CD4-positive, alpha-beta T cell treated with Interleukin-4 for 1 hour (primary cell): ENCODE measurements around the gene MAP3K8.

Source experiments
- DNase-seq, 2 donors: peaks; one replicate each; pipeline ENCODE4 v3.0.0-alpha.2; 2020 to 2022

Gene MAP3K8

DNA sequence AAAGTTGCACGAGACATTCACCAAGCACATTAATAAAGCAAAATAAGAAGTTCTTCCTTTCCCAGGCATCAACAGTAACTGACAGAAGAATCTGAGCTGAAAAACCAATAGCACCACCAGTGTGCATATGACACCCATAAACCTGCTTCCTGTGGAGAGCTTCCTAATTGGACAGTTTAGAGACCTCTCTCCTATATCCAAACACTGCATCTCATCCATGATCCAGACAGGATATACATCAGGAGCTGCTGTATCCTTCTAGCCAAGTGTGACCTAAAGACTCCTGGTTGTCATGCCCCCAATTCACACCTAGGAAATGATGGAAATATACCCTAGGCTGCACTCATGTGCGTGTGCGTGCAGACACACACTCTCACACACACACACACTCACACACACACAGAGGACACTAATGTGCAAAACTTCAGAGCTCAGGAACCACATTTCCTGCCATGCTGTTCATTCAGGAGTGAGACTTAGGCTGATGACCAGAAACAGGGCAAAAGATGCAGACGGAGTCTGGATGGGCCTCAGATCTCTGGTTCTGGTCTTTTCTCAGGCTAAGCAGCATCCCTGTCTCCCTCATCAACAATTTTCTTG is 58.0 kb downstream of the MAP3K8 start:
- DNase-seq, result peak in 1 of 2 donors; percentile 20

DNA sequence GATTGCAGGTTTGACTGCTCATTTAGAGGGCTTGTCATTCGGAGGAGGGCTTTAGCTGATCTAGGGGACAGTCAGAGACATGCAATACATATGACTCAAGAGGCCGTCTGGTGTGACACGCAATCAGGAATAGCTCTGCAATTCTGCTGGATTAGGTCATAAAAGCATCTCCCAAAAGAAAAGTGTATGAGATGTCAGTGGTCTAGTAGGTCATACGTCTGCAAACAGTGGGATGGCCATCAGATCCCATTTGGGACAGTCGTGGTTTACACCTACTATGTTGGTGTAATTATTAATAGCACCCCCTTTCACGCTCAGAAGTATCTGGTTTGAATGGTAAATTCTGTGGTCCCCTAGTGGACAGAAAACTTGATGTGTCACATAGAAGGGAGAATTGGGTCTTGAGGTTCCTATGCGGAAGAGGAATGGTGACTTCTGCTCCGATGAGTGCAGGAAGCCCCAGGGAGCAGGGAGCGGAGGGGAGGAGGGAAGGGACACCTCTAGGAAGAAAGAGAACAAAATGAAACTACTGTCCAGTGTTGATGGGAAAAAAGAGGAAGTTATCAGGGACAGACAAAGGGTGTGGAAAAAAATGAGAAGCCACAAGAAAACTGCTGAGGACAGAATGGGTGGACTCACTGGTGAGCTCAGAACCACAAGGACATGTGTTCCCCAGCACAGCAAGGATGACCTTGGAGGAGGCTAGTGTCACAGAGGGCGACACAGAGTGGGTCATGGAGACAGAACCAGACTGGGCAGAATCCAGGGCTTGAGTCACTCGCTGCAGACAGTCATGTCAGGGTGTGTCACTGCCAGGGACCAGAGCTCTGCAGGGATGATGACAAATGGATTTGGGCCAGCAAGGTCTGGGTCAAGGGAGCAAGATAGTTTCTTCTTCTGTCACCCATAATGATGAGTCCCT is 59.9 kb downstream of the MAP3K8 start:
- peak; percentile 26 to 88 for DNase-seq

DNA sequence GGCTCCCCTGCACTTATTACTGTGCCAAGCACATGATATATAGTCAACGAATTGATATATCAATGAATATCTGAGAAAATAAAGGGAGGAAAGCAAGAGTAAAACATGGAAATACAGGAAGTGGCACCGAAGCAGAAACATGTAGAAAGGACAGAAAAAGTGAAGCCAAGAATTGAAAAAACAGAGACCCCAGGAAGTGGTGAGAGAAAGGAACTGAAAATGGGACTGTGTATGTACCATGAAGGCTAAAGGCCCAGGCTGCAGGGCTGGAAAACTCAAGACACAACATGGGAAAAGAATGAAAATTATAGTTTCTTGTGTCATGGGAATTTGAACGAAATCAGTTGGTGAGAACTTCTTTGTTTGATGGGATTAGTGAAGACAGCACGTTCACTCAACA is 60.6 kb downstream of the MAP3K8 start:
- no peak for DNase-seq

DNA sequence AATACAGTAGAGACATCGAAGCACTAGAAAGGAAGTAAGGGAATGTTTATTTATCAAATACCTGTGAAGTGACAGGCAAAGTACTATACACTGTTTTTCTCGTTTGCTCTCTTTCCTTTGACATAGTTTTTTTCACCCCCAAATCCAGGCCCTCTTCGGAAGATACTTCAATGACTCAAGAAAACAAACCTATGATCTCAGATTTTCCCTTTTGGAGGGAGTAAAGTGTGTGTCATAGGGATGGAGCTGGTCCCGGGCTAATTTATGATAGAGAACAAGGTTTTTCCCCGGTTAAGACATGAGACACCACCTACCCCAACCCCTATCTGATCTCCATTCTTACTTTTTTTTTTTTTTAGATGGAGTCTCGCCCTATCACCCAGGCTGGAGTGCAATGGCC is 61.7 kb downstream of the MAP3K8 start:
- DNase-seq, result no peak

DNA sequence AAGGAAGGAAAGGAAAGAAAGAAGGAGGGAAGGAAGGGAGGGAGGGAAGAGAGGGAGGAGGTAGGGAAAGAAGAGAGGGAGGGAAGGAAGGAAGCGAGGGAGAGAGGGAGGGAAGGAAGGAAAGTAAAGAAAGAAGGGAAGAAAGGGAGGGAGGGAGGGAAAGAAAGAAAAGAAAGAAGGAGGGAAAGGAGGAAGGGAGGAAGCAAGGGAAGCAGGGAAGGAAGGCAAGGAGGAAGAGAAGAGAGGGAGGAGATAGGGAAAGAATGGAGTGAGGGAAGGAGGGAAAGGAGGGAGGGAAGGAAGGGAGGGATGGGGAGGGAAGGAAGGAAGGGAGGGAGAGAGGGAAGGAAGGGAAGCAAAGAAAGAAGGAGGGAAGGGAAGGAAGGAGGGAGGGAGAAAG is 65.8 kb downstream of the MAP3K8 start:
- no peak for DNase-seq

DNA sequence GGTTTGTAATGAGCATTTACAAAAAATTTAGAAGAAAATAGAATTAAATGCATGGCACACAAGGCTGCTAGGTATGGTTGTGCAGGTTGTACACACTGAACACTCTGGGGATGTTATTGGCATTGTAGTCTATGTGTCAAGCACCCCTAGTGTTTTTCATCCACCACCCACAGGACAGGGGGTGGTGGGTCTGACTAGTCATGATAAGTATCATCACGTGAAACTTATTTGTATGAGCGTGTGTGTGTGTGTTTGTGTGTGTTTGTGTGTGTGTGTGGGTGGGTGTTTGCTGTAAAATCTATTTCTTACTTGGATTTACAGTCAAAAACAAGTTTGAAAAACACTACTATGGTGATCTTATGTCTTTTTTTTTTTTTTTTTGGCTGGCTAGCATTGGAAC is 66.5 kb downstream of the MAP3K8 start:
- no peak for DNase-seq

DNA sequence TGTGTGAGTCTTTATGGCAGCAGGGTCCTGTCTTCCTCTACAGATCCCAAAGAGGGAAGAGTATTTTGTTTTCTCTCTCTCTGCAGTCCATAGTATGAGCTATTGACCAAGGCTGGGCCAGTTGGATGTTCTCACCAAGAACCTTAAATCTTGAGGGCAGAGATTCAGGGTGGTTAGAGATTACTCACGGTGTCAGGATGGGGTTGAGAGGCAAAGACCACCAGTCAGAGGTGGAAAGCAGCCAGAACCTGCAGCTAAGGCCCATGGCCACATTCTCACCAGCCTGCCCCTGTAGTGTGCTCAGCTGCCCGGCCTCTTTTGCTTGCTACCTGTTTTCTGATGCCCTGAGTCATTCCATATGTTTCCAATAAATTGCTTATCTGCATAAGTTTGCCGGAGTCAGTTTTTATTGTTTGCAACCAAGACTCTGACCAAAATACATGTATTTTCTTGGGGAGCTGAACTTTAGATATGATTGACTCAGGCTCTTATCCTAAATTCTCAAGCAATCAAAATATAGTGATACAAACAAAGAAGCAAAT is 67.0 kb downstream of the MAP3K8 start:
- no peak for DNase-seq

- DNase-seq, result peak; percentile 62 to 67
Measured at GRCh38 chr10:30502266-30503060, 68.5 kb downstream of the MAP3K8 start.

GRCh38 chr10:30503700-30504266 is 69.8 kb downstream of the MAP3K8 start:
- DNase-seq, result no peak

- DNase-seq, result no peak
Measured at GRCh38 chr10:30505543-30506298, 71.7 kb downstream of the MAP3K8 start.

GRCh38 chr10:30509508-30509907 is 75.5 kb downstream of the MAP3K8 start:
- no peak for DNase-seq

- peak in 1 of 2 donors; percentile 35 for DNase-seq
Measured at GRCh38 chr10:30510184-30510931, 76.4 kb downstream of the MAP3K8 start.

DNA sequence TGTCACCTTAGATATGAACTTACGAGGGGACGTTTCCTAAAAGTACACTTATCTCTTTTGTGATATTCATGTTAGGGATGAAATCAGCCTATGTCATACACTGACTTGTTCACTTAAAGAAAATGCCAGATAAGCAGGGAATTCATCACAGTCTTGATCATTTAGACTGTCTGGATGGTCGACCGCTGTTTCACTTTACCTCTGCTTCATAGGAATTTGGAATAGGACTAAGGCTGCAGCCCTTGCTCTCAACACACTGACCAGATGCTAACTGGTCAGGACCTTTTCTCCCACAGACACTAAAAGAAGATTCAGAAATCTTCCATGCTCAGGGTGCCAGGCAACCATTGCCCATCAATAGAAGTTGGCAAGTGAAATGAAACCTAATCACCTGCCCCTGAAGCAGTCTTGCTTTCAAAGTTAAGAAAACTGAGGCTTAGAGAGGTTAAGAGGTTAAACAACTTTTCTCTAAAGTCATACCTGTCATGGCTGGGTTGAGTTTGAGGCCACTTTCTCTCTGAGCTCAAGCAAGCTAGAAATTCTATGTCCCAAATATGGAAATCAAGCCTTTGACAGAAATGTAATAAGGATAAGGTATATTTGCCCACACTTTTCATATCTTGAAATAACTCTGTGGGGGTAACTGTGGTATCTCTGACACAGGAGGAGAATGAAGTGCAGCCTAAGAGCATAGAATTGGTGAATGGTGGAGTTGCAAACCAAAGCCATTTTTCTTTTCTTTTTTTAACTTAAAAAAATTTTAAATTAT is 77.1 kb downstream of the MAP3K8 start:
- no peak for DNase-seq
